GM12801 (cell line): Measurements from ENCODE around the gene POU2AF3.

Source experiments
- TF ChIP-seq, protein P1 (sequence below): IDR thresholded peaks from one replicate; pipeline ENCODE4 v1.5.1; 2011; ENCODE audit warnings: control low read depth; ENCODE audit not compliant: insufficient read length; ENCODE audit errors: extremely low read depth

Gene POU2AF3

DNA sequence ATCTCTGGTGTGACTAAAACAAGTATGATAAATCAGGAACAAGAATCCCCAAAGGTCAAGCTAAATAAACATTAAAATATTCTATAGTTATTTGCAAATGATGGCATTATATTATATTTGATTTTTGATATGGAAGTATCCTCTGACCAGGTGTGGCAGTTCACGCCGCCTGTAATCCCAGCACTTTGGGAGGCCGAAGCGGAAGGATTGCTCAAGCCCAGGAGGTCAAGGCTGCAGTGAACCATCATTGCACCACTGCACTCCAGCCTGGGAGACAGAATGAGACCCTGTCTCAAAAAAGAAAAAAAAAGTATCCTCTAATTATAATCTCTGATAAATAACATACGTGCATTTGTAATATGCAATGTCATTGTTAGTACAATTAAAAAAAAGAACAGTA, 6.6 kb upstream of the POU2AF3 start:
- TF ChIP-seq, protein P1, sequence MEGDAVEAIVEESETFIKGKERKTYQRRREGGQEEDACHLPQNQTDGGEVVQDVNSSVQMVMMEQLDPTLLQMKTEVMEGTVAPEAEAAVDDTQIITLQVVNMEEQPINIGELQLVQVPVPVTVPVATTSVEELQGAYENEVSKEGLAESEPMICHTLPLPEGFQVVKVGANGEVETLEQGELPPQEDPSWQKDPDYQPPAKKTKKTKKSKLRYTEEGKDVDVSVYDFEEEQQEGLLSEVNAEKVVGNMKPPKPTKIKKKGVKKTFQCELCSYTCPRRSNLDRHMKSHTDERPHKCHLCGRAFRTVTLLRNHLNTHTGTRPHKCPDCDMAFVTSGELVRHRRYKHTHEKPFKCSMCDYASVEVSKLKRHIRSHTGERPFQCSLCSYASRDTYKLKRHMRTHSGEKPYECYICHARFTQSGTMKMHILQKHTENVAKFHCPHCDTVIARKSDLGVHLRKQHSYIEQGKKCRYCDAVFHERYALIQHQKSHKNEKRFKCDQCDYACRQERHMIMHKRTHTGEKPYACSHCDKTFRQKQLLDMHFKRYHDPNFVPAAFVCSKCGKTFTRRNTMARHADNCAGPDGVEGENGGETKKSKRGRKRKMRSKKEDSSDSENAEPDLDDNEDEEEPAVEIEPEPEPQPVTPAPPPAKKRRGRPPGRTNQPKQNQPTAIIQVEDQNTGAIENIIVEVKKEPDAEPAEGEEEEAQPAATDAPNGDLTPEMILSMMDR, result no peak

DNA sequence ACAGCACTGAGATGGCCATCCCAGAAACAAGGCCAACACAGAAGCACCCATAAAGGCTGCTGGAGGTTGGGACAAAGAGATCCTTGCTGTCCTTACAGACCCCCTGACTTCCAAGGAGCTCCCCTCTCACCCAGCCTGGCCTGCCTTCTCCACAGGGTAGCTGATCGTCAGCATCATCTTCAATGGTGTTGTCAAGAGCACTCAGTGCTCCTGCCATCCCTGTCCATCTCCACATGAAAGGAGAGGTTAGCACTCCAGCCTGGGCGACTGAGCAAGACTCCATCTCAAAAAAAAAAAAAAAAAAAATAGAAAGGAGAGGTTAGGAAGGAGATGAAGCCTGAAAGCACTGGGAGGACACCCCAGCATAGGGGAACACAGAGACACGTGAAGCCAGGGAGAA, 2.1 kb upstream of the POU2AF3 start:
- TF ChIP-seq, protein P1, result no peak

DNA sequence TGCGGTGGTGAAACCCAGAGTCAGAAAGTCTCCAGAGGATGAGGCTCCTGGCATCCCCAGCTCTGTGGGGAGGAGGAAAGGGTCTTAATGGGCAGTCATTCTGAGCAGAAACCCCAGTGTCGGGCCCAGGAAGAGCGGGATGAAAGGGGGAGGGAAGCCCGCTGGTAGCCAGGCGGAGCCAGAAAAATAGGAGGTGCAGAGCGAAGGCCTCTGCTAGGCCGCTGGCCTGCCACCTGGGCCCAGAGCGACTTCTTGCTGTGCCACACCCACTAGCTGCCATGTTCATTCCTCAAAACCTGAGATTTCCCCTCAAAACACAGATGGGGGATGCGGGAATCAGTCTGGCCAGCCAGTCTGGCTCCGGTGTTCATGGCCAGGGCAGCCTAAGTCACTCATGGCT, 650 bp upstream of the POU2AF3 start:
- TF ChIP-seq, protein P1, result no peak

DNA sequence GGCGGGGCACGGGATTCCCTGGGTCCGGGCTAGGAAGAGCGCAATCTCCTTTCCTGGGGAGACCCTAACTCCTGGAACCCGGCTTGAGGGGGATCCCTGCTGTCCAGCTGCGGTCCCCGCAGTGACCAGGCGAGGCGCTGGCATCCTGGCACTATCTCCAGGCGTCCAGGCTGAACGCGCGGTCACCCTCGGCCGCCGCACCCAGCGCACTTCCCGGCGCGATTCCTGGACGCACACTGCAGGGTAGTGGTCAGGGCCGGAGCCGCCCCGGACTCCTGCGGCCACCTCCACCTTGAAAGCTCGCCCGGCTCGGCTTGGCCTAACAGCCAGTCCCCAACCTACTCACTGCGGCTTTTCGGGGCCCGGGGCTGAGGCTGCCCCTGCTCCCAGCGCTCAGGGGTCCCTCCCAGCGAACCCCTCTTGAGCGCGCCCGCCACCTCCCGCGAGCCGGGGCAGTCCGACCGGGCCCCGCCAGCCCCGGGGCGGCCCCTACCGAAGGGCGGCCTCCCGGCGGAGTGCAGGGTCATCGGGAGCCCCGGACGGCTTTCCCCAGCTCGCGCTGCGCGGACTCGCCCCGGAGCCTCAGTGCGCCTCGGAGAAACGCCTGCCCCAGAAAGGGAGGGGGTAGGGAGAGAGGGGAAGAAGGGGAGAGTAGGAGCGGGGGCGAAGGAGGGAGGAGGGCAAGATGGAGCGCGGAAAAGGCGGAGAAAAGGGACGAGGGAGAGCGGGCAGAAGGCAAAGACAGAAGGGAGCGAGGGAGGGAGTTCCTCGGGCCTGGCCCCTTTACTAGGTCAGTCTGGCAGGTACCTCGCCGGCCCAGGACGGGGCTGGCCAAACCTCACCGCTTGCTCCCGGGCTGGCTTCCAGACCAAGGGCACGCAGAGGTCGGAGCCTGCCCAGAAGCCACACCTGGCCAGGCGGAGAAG, 1.0 kb downstream of the POU2AF3 start:
- TF ChIP-seq, protein P1, result no peak

DNA sequence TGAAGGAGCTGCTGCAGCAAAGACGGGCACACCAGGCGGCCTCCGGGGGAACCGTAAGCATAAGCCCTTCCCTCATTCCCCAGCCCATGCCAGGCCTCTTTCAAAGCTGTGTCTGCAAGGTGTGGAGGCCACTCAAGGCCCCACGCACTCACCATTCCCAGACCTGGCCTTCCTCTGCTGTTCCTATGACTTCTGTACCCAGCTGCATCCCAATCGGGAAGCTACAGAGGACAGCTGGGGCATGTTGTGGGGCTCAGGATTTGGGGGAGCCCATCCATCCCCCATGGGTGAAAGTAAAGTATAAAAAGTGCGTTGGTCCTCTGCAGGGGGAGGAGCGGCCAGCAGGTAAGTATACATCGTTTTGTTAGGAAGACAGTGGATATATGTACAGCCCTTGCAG, 2.2 kb downstream of the POU2AF3 start:
- TF ChIP-seq, protein P1, result no peak

DNA sequence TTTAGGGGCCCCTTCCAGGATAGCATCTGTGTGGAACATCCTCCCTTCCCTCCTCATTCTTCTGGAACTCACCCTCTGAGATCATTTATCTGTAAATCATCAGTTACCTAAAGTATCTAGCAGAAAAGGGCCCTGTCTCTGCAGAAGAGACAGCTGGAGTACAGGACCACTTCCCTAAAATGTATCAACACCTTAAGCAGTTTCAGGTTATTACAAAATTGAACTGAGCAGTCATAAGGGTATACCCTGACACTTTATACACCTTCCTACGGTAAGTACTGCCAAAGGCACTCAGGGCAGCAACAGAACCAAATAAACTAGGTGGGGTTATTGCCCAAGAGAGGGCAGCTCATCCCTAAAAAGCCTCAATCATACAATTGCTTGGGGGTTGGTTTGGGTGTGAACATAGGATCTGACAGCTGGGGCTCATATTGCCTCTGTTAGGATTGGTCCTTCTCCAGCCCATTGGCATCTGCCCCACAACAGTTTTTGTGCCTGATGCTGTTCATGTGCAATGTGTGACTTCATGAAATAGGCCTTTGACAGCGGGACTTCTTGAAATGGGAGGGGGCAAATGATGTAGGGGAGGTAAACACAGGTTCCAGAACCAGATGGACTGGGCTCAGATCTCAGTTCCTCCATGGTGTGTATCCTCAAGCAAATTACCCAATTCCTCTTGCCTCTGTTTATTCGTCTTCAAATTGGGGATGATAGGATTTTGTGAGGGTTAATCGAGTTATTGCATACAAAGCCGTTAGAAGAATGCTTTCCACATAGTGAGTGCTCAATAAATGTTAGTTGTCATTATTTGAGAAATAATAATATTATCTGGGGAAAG, 2.9 kb downstream of the POU2AF3 start:
- TF ChIP-seq, protein P1, result no peak

DNA sequence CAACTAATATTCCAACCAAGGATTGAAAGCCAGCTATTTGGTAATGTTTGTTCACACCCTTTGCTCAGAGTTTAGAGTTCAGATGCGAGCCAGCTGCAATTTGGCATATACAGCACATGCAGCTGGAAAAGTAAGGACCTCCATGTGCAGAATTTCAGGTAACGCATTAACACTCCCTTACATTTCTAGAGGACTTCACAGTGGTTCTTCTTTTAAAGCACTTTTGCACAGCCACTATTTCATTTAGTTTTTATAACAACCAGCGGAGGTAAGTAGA, 3.4 kb downstream of the POU2AF3 start:
- TF ChIP-seq, protein P1, result no peak
